IMR-90 (cell line): ENCODE results near the gene KNL1. TPM values are rescaled to one million over a fixed set of nuclear protein-coding genes. Genes with fewer than 3 reads are reported as not detected.

ENCODE experiments used
- NFE2L2 ChIP-seq: fragments of 150-350 bp; IDR thresholded peaks from 2 replicates; pipeline ENCODE4 v1.6.1; 2016; ENCODE audit warnings: low read depth, mild to moderate bottlenecking, low read length
- RAD21 ChIP-seq: IDR thresholded peaks from 2 replicates; pipeline ENCODE4 v1.6.1; 2012; ENCODE audit warnings: low read length, improper control_type of control experiment
- SMC3 ChIP-seq: fragments of 150-350 bp; IDR thresholded peaks from 2 replicates; pipeline ENCODE4 v1.6.1; 2016; ENCODE audit warnings: low read depth, mild to moderate bottlenecking, antibody characterized with exemption, low read length, moderate library complexity
- polyA plus RNA-seq, 3 experiments: library from polyadenylated mRNA; depleted of rRNA; stranded (reverse); fragments of >200 nt; gene quantifications; 2 replicates each; pipeline ENCODE4 v1.2.3, GENCODE V29; 2012; ENCODE audit warnings: low replicate concordance in 1 of 3
- total RNA-seq: library from RNA; depleted of rRNA; stranded (reverse); fragments of >200 nt; gene quantifications from 2 replicates; pipeline ENCODE4 v1.2.3, GENCODE V29; 2012
- TF ChIP-seq, protein P1 (sequence below): fragments of 150-350 bp; IDR thresholded peaks from 2 replicates; pipeline ENCODE4 v1.6.1; 2016; ENCODE audit warnings: low read depth, mild to moderate bottlenecking, low read length, moderate library complexity, borderline replicate concordance

KNL1 gene
- total and polyA plus RNA-seq, 2 of the 4 experiments (the other 2 are of a cell fraction): 3.1 to 25.1 TPM

DNA sequence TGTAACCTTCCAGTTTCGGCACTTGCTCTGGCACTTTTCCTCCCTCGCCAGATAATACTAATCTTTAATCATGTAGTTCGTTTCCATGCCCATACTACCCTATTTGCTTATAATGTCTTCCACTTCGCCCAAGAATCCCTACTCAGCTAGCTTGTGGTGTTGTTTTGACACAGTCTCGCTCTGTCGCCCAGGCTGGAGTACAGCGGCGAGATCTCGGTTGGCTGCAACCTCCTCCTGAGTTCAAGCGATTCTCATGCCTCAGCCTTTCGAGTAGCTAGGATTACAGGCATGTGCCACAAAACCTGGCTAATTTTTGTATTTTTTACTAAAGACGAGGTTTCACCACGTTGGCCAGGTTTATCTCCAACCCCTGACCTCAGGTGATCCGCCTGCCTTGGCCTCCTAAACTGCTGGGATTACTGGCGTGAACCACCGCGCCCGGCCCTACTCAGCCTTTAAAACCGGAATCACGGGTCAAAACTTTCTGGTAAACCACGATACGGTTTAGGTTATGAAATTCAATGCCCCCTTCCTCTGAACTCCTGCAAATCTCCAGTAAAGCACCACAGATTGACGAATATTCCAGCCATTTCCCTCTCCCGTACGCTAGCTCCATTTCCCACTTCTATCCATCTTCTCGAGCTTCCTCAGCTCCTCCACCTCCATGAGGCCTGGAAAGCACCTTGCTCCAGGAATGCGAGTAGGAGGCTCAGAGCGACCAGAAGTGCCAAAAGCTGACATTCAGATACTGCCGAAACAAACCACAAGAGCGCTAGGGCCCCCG, 100.0 kb downstream of the KNL1 start (continued):
- TF ChIP-seq, protein P1, sequence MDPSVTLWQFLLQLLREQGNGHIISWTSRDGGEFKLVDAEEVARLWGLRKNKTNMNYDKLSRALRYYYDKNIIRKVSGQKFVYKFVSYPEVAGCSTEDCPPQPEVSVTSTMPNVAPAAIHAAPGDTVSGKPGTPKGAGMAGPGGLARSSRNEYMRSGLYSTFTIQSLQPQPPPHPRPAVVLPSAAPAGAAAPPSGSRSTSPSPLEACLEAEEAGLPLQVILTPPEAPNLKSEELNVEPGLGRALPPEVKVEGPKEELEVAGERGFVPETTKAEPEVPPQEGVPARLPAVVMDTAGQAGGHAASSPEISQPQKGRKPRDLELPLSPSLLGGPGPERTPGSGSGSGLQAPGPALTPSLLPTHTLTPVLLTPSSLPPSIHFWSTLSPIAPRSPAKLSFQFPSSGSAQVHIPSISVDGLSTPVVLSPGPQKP: no peak
- TF ChIP-seq NFE2L2 (no peak), RAD21 (no peak), SMC3 (no peak)
